GM18511 (cell line): ENCODE measurements around the gene SRCIN1.
"Not testable (repeated sequence)": the region's sequence is repeated elsewhere in the genome, so short reads cannot be mapped to it uniquely, and the experiment has no call there.

Experiments used
- ATAC-seq: cut with Tn5 transposase; IDR thresholded peaks from one replicate; pipeline ENCODE4 v1.9.1; 2021; ENCODE audit warnings: mild to moderate bottlenecking, moderate library complexity; ENCODE audit not compliant: unreplicated experiment

Gene SRCIN1

DNA sequence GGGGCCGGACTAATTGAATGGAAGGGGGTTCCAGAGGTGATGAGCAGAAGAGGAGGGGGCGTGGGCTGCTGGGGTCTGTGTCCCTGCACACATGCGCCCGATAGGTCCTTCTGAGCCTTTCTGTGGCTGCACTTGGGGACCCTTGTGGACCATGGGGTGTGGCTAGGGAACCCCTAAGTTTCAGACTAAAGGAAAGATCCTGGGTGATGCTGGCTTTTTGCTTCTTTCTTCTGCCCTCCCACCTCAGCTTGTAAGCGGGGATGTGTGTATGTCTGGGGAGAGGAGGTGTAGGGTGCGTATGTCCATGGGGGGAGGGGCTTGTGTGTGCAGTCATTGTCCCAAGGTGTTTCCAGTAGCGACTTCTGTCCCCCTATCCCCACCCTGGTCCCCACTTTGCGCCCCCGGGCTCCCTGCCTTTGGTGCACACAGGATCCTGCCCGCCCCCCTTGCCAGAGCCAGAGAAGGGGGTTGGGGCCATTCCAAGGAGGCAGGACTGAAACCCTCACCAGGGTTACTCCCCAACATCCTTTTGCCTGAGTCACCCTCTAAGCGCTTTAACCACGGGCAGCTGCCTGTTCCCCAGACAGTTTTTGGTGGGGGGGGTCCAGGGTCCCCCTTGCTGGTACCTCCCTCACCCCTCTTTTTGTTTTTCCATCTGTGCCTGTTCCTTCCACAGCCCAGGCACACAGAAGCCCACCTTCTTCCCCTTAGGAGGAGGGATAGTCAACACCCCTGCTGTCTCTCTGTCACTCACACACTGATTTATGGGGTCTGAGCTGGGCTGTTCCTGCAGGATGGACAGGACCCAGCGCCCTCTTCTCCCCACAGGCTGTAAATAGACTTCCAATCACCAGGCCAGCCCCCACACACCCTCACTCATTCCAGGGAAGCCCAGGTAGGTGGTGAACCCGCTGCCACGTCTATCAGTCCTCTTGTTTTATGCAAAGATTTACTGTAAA is 94.3 kb downstream of the SRCIN1 start:
- ATAC-seq = no peak

- no peak for ATAC-seq
Measured at GRCh38 chr17:38510421-38511149, 95.2 kb downstream of the SRCIN1 start.

- no peak for ATAC-seq
Measured at GRCh38 chr17:38509772-38510420, 95.9 kb downstream of the SRCIN1 start.

DNA sequence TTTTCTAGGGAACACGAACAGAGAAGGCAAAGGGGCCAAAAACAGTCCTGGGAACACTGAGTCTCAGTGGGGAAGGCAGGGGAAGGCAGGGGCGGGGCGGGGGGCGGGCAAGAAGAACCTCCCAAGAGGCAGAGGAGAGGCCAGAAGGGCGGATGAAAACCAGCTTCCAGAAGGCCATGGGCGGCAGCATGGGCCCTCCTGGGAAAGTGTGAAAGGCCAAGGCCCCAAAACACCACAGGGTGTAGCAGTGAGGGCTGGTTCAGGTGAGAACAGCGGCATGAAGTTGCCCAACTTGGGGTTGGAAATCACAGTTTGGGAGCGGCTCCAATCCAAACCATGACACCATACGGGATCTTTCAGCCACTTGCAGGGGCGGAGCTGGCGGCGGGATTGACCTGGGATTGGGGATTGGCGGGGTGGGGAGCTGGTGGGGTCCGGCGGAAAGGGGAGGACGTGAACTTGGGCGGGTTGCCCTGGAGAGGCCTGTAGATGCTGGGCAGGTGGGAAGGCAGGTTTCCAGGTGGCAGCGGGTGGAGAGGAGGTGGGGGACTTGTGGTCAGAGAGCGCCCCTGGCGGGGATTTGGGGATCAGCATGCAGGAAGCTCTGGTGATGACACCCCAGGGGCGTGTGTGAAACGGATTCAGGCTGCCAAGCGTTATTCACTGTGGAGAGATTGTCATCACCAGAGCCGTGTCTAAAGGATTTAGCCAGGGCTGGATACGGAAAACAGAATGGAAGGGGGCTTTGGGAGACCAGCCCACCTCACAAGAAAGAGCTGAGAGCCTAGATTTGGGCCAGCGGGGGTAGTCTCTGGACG is 96.6 kb downstream of the SRCIN1 start:
- no peak for ATAC-seq

DNA sequence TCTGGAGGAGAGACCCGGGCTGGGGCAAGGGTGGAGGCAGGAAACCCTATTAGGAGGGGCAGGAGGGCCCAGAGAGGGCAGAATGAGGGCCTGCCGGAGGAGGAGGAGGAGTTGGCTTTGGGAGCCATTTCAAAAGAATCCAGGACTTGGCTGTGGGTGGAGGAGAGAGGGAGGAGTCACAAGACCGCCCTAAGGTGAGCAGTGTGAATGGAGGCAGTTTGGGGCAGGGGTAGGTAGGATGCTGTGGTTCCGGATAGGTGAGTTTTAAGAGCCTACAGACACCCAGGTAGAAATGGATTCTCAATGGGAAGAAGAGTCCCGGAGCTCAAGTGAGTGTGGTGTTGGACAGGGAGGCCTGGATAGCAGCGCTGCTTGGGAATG is 97.2 kb downstream of the SRCIN1 start:
- no peak for ATAC-seq

DNA sequence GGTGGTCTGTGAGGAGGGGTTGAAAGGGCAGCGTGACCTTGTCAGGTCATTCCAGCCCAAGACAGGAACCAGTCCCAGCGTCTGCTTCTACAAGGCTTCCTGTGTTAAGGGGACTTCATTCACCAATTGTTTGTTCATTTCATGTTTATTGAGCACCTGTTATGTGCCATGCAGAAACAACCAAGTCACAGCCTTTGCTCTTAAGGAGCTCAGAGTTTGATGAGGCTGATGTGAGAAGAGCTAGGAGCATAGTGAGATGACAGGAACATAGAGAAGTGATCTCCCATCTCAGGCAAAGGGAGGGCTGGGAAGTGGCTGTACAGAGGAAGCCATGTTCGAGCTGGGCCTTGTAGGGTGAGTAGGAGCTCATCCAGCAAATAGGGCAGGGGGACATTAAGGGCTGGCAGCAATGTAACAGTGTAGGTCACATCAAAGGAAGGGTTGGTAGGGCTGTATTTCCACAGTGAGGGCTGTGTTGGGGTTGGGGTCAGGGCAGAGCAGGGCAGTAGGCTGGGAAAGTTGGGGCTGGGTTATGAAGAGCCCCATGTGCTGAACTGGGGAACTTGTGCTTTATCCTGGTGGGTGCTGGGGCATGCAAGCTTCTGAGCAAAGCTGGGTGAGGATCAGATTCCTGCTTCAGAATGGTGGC is 97.7 kb downstream of the SRCIN1 start:
- no peak for ATAC-seq

- ATAC-seq = no peak
Measured at GRCh38 chr17:38507436-38507835, 98.3 kb downstream of the SRCIN1 start.

DNA sequence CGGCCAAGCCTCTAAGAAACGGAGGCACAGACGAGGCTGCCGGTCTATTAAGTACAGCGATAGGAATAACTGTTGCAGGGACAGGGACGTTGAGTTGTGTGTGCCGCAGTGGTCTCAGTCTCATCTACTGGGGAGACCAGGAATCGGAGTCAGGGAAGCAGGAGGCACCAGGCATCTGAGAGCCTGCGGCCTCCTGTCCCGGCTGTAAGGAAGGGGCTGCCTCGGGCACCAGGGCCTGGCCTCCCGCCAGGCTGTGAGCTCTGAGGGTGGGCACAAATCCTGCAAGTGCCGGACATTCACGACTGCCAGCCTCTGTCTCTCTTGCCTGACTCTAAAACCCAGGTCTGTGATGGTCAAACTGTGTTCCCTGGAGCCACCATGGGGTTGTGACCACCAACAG is 101.5 kb downstream of the SRCIN1 start:
- ATAC-seq = no peak

DNA sequence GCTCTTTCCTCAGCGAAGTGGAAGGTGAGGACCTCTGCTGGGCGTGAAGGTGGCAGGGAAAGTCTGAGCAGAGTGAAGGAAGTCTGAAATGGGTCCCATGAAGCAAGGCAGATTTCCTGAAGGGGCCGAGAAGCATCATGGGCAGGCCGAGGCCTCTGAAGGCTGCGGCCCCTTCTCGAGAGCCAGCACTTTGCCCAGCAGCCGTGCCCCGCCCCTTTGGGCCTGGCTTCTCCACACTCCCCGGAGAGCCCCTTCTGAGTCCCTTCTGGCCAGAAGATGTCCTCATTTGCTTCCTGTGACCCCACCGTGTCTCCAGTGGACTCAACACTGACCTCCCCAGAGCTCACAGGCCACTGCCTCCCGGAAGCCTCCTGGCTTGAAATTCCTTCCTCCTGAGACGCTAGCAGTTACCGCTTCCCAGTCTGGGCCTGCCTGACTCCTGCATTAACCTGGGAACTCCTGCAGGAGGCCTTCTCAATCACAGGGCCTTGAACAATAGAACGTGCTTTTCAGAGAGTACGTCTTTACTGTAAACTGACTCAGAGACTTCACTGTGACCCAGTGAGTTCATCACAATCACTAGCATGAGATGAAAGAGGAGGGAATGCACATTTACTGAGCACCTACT is 102.4 kb downstream of the SRCIN1 start:
- ATAC-seq = not testable (repeated sequence)

DNA sequence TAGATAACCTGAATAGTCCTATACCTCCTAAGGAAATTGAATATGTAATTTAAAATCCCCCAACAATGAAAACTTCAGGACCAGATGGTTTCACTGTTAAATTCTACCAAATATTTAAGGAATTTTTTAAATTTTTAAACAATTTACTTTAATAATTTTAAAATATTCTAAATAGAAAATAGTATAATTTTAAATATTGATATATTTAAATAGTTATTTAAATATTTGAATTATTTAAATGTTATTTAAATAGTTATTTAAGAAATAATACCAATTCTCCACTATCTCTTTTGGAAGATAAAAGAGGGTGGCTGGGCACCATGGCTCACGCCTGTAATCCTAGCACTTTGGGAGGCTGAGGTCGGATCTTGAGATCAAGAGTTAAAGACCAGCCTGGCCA is 104.0 kb downstream of the SRCIN1 start:
- not testable (repeated sequence) for ATAC-seq

GRCh38 chr17:38499230-38499629 is 106.5 kb downstream of the SRCIN1 start:
- ATAC-seq = not testable (repeated sequence)

DNA sequence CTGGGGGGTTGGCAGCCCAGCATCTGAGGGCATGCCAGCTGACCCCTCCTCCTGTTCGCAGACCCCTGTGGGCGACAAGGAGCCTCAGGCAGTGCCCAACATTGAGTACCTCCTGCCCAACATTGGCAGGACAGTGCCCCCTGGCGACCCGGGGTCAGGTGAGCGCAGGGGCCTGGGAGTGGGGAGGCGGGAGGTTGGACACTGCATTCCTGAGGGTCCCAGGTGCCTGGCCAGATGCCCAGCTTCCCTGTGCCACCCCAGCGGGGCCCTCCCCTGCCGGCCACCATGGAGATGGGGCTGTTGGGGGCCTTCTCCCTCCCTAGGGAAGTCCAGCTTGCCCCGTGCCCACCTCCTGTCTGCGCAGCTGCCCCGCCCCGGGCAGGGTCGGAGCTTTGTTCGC is 107.4 kb downstream of the SRCIN1 start:
- ATAC-seq = no peak

DNA sequence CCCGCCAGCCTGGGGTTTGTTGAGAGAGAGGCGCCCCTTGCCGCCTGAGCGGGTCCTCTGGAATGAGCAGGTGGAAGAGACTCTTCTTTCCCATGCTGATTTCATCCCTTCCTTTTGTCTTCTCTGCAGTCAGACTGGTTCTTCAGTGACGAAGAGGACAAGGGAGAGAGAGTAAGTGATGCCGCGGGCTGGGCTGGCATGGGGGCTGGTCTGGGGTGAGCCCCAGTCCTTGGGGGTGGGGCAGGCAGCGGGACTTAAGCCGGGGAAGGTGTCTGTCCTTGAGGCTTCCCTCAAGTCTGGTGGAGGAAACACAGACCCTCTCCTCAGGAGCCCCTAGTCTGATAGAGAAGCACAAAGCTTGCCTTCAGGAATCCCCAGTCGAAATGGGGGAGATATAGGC is 108.1 kb downstream of the SRCIN1 start:
- ATAC-seq = not testable (repeated sequence)

- not testable (repeated sequence) for ATAC-seq
Measured at GRCh38 chr17:38494152-38494551, 111.6 kb downstream of the SRCIN1 start.

DNA sequence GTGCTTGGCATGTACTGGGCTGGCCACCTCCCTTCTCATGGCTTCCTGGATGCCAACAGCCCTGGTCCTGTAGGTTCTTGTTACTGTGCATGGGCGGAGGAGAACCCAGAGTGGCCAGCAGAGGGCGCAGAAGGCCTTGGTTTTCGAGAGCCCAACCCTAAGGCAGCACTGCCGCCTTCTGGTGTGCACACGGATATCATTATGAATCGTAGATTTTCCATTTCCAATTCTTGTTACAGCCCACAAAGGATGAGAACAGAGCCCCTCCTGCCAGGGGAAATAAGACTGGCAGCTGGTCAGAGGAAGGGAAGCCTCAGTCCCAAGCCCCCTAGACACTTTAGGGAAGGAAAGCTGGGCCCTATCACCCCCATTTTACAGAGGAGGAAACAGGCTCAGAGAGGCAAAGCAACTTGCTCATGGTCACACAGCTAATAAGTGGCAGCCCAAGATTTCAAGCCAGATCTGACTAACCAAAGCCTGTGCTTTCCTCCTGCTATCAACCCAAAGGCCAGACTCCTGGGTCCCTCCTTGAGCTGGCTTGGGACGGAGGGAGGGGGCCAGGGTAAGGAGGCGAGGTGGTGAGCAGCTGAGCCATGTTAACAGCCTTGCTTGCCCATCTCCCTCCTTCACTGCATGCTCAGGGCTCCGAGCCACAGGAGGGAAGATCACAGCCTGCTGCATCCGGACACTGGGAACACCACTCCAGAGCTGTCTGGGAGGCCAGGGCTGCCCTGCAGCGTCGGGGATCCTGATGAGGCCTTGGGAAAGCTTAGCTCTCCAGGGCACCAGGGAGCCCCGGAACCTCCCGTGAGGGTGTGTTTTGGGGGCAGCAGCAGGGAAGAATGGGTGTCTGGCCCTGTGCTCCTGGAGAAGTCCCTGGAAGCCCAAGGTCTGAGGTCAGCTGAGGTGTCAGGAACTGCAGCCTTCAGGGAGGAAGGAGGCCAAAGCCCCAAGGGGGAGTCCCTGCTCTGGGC is 113.4 kb downstream of the SRCIN1 start:
- ATAC-seq = not testable (repeated sequence)

- not testable (repeated sequence) for ATAC-seq
Measured at GRCh38 chr17:38491346-38492066, 114.2 kb downstream of the SRCIN1 start.

DNA sequence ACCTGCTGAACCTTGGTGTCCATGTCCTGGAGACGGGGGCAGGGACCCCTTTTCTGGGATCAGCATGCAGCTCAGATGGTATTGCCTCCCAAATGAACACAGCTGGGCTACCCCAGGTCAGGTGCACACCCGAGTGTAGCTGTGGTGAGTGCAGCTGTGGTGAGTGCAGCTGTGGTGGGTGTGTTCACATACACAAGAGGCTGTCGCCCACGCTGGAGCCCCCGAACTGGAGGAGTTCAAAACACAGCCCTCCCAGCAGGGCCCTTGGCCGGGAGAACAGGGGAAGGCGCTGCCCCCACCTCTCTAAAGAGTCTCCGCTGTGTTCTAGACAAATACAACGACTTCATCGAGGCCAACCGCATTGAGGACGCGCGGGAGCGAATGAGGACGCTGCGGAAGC is 116.0 kb downstream of the SRCIN1 start:
- ATAC-seq = not testable (repeated sequence)
